ENCODE results near the gene RNF157.
"Not testable (repeated sequence)": the region's sequence is repeated elsewhere in the genome, so short reads cannot be mapped to it uniquely, and the experiment has no call there.

RNF157 gene

GRCh38 chr17:76189741-76190140 is 50.6 kb downstream of the RNF157 start:
- DNase-seq (ENCODE audit: low spot score) = no peak

GRCh38 chr17:76189247-76189646 is 51.0 kb downstream of the RNF157 start:
- DNase-seq (ENCODE audit: low spot score) = no peak

- DNase-seq (ENCODE audit: low spot score) = no peak
Measured at GRCh38 chr17:76188213-76189016, 51.9 kb downstream of the RNF157 start.

GRCh38 chr17:76186774-76187173 is 53.5 kb downstream of the RNF157 start:
- DNase-seq (ENCODE audit: low spot score) = not testable (repeated sequence)

- DNase-seq (ENCODE audit: low spot score) = no peak
Measured at GRCh38 chr17:76184290-76184689, 56.0 kb downstream of the RNF157 start.

- DNase-seq (ENCODE audit: low spot score) = peak; percentile 86
Measured at GRCh38 chr17:76182016-76182764, 58.1 kb downstream of the RNF157 start.

- DNase-seq (ENCODE audit: low spot score) = no peak
Measured at GRCh38 chr17:76179496-76180467, 60.5 kb downstream of the RNF157 start.

GRCh38 chr17:76178124-76178523 is 62.2 kb downstream of the RNF157 start:
- no peak for DNase-seq (ENCODE audit: low spot score)

GRCh38 chr17:76176701-76177574 is 63.4 kb downstream of the RNF157 start:
- no peak for DNase-seq (ENCODE audit: low spot score)

GRCh38 chr17:76174037-76174436 is 66.3 kb downstream of the RNF157 start:
- no peak for DNase-seq (ENCODE audit: low spot score)

GRCh38 chr17:76173474-76173873 is 66.8 kb downstream of the RNF157 start:
- DNase-seq (ENCODE audit: low spot score) = no peak

GRCh38 chr17:76171706-76172105 is 68.6 kb downstream of the RNF157 start:
- no peak for DNase-seq (ENCODE audit: low spot score)

- no peak for DNase-seq (ENCODE audit: low spot score)
Measured at GRCh38 chr17:76170114-76170513, 70.2 kb downstream of the RNF157 start.

GRCh38 chr17:76166906-76167305 is 73.4 kb downstream of the RNF157 start:
- DNase-seq (ENCODE audit: low spot score) = no peak

- DNase-seq (ENCODE audit: low spot score) = no peak
Measured at GRCh38 chr17:76166168-76166567, 74.1 kb downstream of the RNF157 start.

GRCh38 chr17:76164331-76164730 is 76.0 kb downstream of the RNF157 start:
- DNase-seq (ENCODE audit: low spot score) = no peak

GRCh38 chr17:76163919-76164318 is 76.4 kb downstream of the RNF157 start:
- no peak for DNase-seq (ENCODE audit: low spot score)

- no peak for DNase-seq (ENCODE audit: low spot score)
Measured at GRCh38 chr17:76161619-76162266, 78.5 kb downstream of the RNF157 start.

GRCh38 chr17:76160896-76161528 is 79.3 kb downstream of the RNF157 start:
- no peak for DNase-seq (ENCODE audit: low spot score)

- DNase-seq (ENCODE audit: low spot score) = no peak
Measured at GRCh38 chr17:76159157-76159556, 81.1 kb downstream of the RNF157 start.
